ENCODE measurements around the gene CDC26.
"Not testable (repeated sequence)": the region's sequence is repeated elsewhere in the genome, so short reads cannot be mapped to it uniquely, and the experiment has no call there.

The CDC26 gene

DNA sequence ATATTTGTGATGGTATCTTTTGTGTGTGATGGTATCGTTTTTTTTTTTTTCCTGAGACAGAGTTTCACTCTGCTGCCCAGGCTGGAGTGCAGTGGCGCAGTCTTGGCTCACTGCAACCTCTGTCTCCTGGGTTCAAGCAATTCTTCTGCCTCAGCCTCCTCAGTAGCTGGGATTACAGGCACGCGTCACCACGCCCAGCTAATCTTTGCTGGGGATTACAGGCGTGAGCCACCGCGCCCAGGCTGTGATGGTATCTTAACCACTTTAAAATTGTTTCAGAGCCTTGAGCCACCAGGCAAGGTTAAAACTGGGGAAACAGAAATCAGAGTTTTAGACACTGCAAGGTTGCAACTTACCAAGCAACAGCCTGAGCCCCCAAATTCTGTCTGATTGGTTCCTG is 20.9 kb upstream of the CDC26 start:
- DNase-seq (ENCODE audit: low read depth in 1 of 2, low spot score in 1 of 2): not testable (repeated sequence)

DNA sequence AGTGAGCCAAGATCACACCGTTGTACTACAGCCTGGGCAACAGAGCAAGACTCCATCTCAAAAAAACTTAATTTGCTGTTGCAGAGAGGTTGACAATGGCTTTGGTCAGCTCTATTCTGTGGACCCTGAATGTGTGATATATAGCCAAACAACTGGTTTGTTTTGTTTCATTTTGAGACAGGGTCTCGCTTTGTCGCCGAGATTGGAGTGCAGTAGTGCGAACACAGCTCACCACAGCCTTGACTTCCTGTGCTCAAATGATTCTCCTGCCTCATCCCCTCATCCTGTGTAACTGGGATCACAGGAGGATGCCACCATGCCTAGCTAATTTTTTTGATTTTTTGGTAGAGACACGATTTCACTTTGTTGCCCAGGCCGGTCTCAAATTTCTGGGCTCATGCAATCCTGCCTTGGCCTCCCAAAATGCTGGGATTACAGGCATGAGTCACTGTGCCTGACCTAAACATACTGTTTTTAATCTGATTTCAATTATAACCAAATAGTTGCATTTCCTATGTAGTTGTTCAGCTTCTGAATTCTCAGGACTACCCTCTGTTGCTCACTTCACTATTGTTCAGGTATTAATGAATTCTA is 18.0 kb upstream of the CDC26 start:
- no peak for DNase-seq (ENCODE audit: low read depth in 1 of 2, low spot score in 1 of 2)

DNA sequence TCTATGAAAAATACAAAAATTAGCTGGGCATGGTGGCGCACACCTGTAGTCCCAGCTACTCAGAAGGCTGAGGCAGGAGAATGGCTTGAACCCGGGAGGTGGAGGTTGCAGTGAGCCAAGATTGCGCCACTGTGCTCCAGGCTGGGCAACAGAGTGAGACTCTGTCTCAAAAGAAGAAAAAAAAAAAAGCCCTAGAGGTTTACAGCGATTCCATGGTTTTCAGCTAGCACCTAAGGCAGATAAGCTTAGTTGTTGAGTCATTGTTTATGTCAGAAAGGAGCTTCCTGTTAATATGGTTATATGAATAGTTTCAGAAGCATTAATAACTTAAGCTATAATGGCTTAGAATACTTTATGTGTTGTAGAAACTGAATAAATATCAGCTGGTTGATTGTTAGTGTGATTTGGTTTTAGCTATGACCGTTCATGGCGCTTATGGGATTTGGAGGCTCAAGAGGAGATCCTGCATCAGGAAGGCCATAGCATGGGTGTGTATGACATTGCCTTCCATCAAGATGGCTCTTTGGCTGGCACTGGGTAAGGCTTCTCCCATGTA is 14.8 kb upstream of the CDC26 start:
- DNase-seq (ENCODE audit: low read depth in 1 of 2, low spot score in 1 of 2): no peak

DNA sequence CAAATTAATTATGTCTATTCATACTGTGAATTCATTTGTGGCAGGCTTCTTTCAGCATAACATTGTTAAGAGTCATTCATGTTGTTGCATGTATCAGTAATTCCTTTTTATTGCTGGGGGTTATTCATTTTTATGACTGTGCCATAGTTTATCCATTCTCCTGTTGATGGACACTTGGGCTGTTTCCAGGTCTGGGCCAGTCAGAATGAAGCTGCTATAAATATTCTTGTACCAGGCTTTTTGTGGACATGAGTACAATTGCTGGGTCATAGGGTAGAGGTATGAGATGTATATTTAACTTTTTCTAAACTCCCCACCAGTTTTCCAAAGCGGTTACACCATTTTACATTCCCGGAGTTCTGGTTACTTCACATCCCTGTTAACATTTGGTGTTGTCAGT is 13.7 kb upstream of the CDC26 start:
- no peak for DNase-seq (ENCODE audit: low read depth in 1 of 2, low spot score in 1 of 2)

DNA sequence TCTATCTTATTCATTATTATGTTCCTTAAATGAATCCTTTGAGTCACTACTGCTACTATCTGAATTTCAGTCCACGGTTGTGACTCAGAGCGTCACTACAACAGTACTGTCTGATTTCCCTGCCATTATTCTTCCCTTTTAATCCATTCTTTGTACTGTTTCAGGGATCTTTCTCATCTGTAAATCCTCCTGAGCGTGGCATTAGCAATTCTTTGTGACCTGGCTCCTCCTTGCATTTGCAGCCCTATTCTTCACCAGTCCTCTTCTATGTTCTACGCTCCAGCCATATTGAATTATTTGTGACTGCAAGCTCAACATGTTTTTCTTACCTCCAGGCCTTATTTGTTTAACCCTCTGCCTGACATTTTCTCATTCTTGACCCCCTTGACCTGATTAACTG is 6.0 kb upstream of the CDC26 start:
- DNase-seq (ENCODE audit: low read depth in 1 of 2, low spot score in 1 of 2): no peak

DNA sequence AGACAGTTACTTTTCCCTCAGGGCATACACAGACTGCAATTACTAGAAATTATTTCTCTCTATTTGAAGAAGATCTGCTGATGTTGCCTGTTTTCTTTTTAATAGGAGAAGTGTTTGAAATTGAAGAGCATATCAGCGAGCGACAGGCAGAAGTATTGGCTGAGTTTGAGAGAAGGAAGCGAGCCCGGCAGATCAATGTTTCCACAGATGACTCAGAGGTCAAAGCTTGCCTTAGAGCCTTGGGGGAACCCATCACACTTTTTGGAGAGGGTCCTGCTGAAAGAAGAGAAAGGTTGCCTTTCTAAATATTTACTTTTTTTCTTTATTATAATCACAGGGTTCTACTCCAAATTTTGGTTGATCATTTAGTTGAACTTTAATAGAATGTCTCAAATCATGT is 3.5 kb upstream of the CDC26 start:
- DNase-seq (ENCODE audit: low read depth in 1 of 2, low spot score in 1 of 2): no peak

DNA sequence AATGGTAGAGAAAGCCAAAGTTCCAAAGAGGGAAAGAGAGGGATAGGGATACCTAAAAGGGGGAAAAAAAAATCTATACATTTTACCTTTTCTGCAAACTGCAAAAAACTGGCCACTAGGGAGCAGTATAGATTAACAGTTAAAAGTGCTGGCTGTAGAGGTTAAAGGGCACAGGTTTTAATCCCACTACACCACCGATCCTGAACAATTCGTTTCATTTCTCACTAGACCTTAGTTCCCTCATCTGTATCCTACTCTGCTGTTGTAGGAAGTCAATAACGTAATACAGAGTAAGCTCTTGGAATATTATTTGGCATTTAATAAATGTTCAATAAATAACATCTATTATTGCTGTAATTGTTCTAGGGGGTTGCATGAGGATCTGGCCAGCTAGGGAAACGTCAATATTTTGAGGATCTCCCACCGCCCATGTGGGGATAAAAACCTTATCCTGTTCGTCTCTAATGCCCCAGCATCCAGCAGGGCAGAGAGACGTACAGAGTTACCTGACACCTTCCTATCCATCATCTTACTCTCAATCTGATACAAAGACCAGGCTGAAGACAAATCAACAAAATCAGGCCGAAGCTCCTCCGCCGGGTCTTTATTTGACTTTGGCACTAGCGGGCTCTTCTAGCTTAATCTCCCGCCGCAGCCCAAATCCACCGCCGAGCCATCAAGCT is 757 bp downstream of the CDC26 start:
- no peak for DNase-seq (ENCODE audit: low read depth in 1 of 2, low spot score in 1 of 2)

DNA sequence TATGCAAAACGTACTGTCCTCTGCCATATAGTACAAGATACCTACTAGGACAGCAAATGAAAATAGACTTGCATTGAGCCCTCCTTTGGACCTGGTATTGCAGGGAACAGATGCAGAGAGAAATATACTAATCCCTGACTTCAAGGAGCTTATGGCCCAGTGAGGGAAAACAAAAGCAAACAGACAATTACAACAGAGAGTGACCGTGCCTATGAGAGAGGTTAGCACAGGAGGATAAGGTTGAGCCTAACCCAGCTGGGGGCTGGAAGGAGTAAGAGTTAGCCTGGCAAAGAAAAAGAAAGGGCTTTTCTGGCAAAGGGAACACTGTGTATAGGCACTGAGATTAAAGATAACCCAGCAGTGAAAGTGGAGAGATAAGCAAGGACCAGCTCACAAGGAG is 5.5 kb downstream of the CDC26 start:
- DNase-seq (ENCODE audit: low read depth in 1 of 2, low spot score in 1 of 2): no peak

DNA sequence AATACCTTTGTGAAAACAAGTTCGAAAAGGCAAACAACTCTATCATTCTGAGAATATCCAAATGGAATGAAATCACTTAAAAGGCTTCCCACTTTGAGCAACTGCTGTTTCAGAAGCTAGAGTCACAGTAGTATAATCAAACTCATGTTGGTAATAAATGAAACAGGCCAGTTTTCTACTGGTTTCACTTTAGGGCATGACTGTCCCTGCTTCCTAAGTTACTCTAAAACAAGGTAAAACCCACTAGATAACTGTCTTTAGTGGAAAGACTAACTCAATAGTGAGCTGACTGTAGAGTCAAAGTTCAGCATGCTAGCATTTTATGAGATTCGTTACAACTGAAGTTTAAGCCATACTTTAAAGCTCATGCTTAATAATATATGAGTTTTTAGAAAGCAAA is 6.0 kb downstream of the CDC26 start:
- no peak for DNase-seq (ENCODE audit: low read depth in 1 of 2, low spot score in 1 of 2)

DNA sequence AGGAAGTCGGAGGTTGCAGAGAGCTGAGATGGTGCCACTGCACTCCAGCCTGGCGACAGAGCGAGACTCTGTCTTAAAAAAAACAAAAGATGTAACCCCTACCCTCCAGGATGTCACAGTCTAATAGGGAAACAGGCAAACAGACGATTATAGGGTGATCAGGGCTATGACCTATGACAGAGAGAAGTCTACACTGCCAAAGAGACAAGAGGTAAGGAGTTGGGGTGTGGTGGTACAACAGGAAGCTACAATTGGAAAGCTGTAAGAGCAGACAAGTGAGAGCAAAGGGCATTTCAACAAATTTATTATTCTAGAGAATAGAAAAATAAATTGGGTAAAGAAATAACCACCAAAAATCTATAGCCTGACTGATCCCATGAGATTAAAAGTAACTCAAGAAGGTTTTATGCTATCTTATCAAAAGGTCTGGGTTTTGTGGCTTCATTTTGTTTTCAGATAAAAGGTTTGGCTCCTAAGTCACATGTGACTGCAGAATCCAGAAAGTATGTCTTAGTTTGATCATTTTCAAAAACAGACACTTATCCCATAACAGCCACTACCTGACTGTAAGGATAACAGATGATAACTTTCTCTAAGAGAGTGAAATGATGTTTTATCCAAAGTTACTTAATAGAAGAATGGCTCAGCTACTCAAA is 7.3 kb downstream of the CDC26 start:
- DNase-seq (ENCODE audit: low read depth in 1 of 2, low spot score in 1 of 2): no peak

DNA sequence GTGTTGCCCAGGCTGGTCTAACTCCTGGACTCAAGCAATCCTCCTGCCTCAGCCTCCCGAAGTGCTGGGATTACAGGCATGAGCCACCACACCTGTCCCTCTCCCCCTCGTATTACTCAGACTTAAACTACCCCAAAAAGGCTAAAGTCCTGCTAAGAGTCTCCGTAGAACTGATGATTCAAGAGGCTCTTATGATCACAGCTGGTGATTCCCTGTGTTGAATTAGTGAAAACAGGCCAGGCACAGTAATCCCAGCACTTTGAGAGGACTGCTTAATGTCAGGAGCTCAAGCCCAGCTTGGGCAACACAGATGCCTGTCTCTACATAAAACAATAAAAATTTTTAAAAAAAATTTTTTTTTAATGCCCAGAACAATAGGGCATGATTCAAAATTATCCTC is 9.2 kb downstream of the CDC26 start:
- no peak for DNase-seq (ENCODE audit: low read depth in 1 of 2, low spot score in 1 of 2)

DNA sequence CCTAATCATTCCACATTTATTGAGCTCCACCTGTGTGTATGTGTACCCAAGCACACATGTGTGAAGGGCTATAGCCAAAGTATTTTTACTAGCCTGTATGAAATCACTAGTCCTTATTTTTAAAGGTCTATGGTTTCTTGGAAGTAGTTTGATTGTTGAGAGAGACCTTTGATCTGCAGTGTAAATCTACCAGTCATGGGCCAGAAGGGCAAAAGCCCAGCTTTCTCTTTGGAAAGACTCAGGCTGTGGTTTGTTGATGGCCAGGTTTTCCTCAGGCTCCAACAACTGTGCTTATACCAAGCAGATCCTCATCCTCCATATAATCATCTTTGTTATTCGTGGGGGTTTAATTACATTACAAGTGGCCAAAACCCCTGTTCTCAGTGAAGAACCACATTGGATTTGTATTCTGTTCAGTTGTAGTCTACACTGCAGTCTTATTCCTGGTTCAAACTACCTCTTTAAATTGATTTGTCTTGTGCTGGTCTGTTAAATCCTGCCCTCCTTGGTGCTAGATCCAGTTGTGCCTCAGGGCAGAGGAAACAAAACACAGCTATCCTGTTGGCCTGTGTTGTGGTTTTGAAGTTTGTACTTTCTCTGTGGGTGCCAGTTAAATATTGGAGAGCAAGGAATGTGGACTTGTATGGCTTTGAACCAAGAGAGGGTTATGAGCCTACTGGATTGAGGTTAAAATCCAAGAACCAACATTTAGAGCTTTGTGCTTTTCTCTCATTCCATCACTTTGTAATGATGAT is 13.3 kb downstream of the CDC26 start:
- DNase-seq (ENCODE audit: low read depth in 1 of 2, low spot score in 1 of 2): no peak

DNA sequence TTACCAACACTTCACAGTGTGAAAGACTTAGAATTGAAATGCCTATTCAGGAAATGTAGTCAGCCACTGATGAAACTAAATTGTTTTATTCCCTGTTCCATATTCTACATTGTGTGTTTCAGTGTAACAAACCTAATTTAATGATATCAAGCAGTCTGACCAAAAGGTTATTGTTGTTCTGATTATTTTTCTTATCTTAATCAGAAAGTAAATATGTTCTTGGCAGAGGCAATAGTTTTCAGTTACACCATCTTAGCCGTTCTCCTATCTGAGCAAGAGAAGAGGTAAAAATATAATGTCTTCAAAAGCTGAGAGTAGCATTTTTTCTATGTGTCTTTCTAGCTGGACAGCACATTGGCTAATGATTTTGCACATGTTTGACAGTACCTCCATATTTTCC is 17.1 kb downstream of the CDC26 start:
- no peak for DNase-seq (ENCODE audit: low read depth in 1 of 2, low spot score in 1 of 2)

DNA sequence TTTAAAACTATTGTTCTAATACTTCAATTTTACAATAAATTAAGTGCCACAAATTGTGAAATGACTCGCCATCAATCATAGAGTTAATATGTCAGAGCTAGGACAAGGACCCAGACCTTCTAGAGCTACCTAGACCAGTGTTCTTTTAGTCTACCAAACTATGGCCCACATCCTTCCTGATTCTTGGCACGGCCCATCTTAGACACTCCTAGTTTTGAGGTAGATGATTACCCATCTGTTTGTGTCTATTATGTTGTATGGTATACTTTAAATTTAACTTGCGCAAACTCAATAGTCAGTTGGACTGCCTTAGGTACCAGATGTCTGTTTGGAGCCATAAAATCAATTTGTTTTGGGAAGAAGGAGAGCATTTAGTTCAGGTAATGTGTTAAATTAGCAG is 17.5 kb downstream of the CDC26 start:
- DNase-seq (ENCODE audit: low read depth in 1 of 2, low spot score in 1 of 2): no peak

DNA sequence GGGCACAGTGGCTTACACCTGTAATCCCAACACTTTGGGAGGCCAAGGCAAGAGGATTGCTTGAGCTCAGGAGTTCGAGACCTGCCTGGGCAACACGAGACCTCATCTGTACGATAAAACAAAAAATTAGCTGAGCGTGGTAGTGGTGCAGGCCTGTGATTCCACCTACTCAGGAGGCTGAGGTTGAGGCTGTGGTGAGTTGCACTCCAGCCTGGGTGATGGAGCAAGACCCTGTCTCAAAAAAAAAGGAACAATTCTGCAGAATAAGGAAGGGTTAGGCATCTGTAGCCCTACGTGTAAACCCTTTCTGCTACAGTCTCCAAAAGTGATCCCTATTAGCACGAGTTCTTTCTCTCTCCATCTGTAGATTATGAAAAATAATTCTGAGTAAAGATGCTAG is 19.9 kb downstream of the CDC26 start:
- no peak for DNase-seq (ENCODE audit: low read depth in 1 of 2, low spot score in 1 of 2)

DNA sequence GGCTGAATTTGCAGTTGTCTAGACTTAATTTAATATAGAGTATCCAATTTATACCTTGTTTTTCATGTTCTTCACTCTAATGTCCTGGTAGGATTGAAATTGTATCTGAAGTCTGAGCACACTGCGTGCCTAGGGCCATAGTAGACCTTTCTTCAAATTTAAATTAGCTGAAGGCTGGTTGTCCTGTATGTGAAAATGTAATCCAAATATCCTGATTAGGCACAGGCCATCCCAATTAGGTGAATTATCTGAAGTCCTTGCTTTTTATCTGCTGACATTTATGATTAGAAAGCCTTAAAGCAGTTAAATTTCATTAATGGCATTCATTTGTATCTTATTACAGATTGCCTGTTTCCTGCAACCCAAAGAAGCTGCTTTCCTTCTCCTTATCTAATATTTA is 20.4 kb downstream of the CDC26 start:
- no peak for DNase-seq (ENCODE audit: low read depth in 1 of 2, low spot score in 1 of 2)

DNA sequence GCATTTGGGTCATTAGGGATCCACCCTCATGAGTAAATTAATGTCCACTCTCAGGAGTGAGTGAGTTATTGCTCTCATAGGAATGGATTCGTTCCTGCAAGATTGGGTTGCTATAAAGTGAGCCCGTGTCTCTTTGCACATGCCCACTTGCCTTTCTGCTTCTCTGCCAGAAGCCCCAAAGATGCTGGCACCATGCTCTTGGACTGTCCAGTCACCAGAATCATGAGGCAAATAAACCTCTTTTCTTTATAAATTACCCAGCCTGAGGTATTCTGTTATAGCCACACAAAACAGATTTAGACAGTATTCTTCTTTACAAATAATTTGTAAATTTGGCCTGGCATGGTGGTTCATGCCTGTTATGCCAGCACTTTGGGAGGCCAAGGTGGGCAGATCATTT is 24.6 kb downstream of the CDC26 start:
- DNase-seq (ENCODE audit: low read depth in 1 of 2, low spot score in 1 of 2): no peak

DNA sequence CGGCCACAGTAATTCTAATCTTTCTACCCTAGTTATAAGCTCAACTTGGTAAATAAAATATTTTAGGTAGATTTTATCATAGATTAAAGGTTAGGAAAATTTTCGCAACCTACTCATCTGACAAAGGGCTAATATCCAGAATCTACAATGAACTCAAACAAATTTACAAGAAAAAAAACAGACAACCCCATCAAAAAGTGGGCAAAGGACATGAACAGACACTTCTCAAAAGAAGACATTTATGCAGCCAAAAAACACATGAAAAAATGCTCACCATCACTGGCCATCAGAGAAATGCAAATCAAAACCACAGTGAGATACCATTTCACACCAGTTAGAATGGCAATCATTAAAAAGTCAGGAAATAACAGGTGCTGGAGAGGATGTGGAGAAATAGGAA is 25.7 kb downstream of the CDC26 start:
- not testable (repeated sequence) for DNase-seq (ENCODE audit: low read depth in 1 of 2, low spot score in 1 of 2)

DNA sequence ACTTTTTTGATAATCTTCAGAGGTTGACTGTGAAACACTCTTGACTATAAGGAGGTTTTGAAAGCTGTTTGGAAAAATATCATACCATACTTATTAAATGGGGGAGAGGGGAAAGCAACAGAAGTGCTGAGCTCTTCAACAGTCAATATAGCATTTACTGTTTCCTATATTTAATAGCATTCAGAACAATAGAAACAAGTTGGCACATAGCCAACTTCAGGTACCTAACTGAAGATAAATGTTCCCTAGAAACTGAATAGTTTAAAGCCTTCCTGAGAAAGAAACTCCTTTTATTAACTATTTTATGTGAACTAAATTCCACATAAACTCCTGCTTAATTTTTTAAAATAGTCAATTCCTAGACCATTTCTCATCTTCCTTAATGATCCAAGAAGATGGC is 27.7 kb downstream of the CDC26 start:
- no peak for DNase-seq (ENCODE audit: low read depth in 1 of 2, low spot score in 1 of 2)

DNA sequence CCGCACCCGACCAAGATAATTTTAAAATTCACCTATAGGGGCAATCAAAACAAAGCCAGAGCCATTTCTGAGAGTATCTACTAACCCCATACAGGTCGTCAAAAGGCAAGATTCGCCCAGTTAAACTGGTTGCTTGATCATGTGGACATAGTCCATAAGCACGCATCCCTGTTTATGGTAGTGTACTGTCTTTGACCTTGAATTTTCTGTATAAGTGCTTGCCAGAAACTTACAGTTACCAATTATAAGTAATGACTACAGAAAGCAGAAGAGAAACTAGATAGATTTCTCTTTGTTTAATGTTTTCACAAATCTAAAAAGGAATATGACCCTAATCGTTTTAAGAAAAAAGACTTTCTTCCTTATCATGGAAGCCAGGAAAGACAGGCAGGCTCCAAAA is 28.4 kb downstream of the CDC26 start:
- no peak for DNase-seq (ENCODE audit: low read depth in 1 of 2, low spot score in 1 of 2)

DNA sequence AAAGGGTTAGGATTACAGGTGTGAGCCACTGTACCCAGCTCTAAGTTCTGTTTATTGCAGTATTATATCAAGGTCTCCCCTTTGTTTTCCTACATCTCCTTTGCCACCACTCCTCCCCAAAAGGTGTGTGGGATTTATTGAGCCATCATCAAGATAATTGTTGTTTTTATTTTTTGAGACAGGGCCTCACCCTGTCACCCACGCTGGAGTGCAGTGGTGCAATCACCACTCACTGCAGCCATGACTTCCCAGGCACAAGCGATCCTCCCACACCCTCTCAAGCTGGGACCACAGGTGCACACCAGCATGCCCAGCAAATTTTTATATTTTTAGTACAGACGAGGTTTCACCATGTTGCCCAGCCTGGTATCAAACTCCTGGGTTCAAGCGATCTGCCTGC is 29.5 kb downstream of the CDC26 start:
- DNase-seq (ENCODE audit: low read depth in 1 of 2, low spot score in 1 of 2): no peak

DNA sequence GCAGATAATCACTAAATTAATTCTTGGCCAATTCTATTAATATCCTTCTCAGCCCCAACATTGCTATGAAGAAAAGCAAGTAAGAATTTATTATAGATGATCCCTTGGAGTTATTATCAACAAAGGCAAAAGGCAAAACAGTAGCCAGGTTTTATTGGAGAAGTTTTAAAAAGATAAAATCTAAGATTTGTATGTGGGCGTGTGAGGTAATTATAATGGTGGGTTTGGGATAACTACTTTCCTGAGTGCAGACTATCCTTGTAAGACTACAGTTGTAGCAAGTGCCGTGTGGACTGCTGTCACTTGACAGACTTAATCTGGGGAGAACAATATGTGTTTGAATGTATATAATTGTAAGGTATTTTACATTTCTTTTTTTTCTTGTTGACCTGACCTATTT is 30.8 kb downstream of the CDC26 start:
- DNase-seq (ENCODE audit: low read depth in 1 of 2, low spot score in 1 of 2): no peak
